ENCODE data around the gene TMA7. TPM values are rescaled to one million over a fixed set of nuclear protein-coding genes. Genes with fewer than 3 reads are reported as not detected.

TMA7 gene
- total and polyA plus RNA-seq, 2 of the 13 experiments (the other 11 are each of a cell fraction or from before 2014, with no cell fraction given) = 100 to 486 TPM

DNA sequence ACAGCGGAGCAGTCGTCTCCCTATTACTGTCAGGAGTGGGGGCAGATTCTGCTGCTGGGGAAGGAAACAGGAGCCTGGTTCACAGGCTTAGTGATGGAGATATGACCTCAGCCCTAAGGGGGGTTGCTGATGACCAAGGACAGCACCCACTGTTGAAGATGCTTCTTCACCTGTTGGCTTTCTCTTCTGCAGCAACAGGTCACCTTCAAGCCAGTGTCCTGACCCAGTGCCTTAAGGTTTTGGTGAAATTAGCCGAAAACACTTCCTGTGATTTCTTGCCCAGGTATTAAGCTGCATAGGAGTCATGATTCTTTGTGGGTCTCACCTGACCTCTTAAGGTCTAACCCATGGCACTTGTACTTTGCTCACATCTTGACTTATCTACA lies 20.5 kb downstream of the TMA7 start:
- ATAC-seq = no peak
- H3K4me1 ChIP-seq (ENCODE audit: insufficient read depth, low read length) = peaks cover 5% of the 10 kb centered on the region; the same call in 1 of the 2 replicates
- no peaks in the 10 kb centered on the region for H4K20me1 ChIP-seq (ENCODE audit: insufficient read depth, low read length)
- BruUV-seq (replicated peaks) = no TSS peak
- H3K4me2 ChIP-seq (ENCODE audit: low read depth, low read length) = no peak overlapping the region
- no peak overlapping the region for H3K4me3 ChIP-seq (replicated peaks in 1 of 3; ENCODE audit: insufficient read depth in 1 of 3, low read depth in 2 of 3, low read length in 3 of 3)
- intact Hi-C loops (cut with micrococcal nuclease; ENCODE audit: unreplicated experiment) = no loop called here
- no peak for DNase-seq (ENCODE audit: low spot score)
- no peaks in the 10 kb centered on the region for H3K79me2 ChIP-seq (ENCODE audit: insufficient read depth, low read length)
- in situ Hi-C loops (cut with HindIII; ENCODE audit: extremely low pct_ligation_motif_present, low pct_unique_long_range_greater_than_20kb) = no loop called here
- H3K27me3 ChIP-seq (ENCODE audit: control insufficient read depth in 1 of 2, insufficient read depth in 2 of 2, low read length in 2 of 2) = no peaks in the 10 kb centered on the region
- H3K27ac ChIP-seq (ENCODE audit: extremely low read length, insufficient read depth, low read length) = no peak overlapping the region
- WGBS (ENCODE audit: low lambda C conversion rate) = 92% methylated on average over 3 of the region's 3 CpGs
- no peak for FAIRE-seq
- H2AFZ ChIP-seq (ENCODE audit: low read length) = no peak overlapping the region
- H3K9ac ChIP-seq (ENCODE audit: insufficient read depth, low read depth, low read length) = no peak overlapping the region
- TF ChIP-seq RFXANK (CRISPR knock-in tag; IDR thresholded peaks at IDR 0.05) (no peak), ZBTB39 (CRISPR knock-in tag; IDR thresholded peaks at IDR 0.05) (no peak), ZNF687 (CRISPR knock-in tag; IDR thresholded peaks at IDR 0.05) (no peak), ZBTB1 (CRISPR knock-in tag; IDR thresholded peaks at IDR 0.05; ENCODE audit: borderline replicate concordance) (no peak), ZSCAN30 (CRISPR knock-in tag; IDR thresholded peaks at IDR 0.05) (no peak), ZFP36 (IDR thresholded peaks at IDR 0.05; ENCODE audit: borderline replicate concordance, low read depth, low read length, partially characterized antibody) (no peak), DNMT1 (CRISPR knock-in tag; IDR thresholded peaks at IDR 0.05) (no peak), ZNF597 (CRISPR knock-in tag; IDR thresholded peaks at IDR 0.05) (no peak), BATF2 (CRISPR knock-in tag; IDR thresholded peaks at IDR 0.05) (no peak), ZNF251 (CRISPR knock-in tag; IDR thresholded peaks at IDR 0.05) (no peak), BHLHE40 (IDR thresholded peaks at IDR 0.05; ENCODE audit: low read length) (no peak), ZNF761 (CRISPR knock-in tag; conservative IDR thresholded peaks at IDR 0.05) (no peak), ZNF737 (CRISPR knock-in tag; IDR thresholded peaks at IDR 0.05; ENCODE audit: borderline replicate concordance) (no peak), ZFP1 (CRISPR knock-in tag; IDR thresholded peaks at IDR 0.05) (no peak), PAX8 (CRISPR knock-in tag; IDR thresholded peaks at IDR 0.05; ENCODE audit: borderline replicate concordance) (no peak), MAX (IDR thresholded peaks at IDR 0.05) (no peak)
- TF ChIP-seq, protein P1, sequence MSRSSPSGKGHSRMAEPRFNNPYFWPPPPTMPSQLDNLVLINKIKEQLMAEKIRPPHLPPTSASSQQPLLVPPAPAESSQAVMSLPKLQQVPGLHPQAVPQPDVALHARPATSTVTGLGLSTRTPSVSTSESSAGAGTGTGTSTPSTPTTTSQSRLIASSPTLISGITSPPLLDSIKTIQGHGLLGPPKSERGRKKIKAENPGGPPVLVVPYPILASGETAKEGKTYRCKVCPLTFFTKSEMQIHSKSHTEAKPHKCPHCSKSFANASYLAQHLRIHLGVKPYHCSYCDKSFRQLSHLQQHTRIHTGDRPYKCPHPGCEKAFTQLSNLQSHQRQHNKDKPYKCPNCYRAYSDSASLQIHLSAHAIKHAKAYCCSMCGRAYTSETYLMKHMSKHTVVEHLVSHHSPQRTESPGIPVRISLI (CRISPR knock-in tag; IDR thresholded peaks at IDR 0.05; ENCODE audit: borderline replicate concordance) = no peak
- peaks cover 12 to 41% of the 10 kb centered on the region in 2 experiments; a peak in 4 of 5 replicates for H3K36me3 ChIP-seq (replicated peaks in 1 of 2; ENCODE audit: control insufficient read depth in 1 of 2, insufficient read depth in 2 of 2, low read length in 2 of 2)
- H3K9me3 ChIP-seq (ENCODE audit: low read length) = no peaks in the 10 kb centered on the region
- POLR2A ChIA-PET = interaction anchor here (3.6 kb wide), 1 partner anchor 12 kb away, joined by 17 read pairs; no protein-coding TSS in a partner anchor
- CTCF ChIA-PET (ENCODE audit: low intra/inter-chr PET ratio, low total read pairs) = no interaction called here
